Central memory CD8-positive, alpha-beta T cell (primary cell): ENCODE measurements around the gene RPL18.
"Not testable (repeated sequence)": the region's sequence is repeated elsewhere in the genome, so short reads cannot be mapped to it uniquely, and the experiment has no call there.

Experiments
- ATAC-seq: fragments of 150-1000 bp; cut with Tn5 transposase; replicated peaks from 2 replicates; pipeline ENCODE4 v1.10.0; 2022; ENCODE audit warnings: mild to moderate bottlenecking, moderate FRiP score, moderate number of reproducible peaks; ENCODE audit not compliant: poor library complexity, severe bottlenecking; ENCODE audit errors: extremely low read depth
- DNase-seq, 2 donors: peaks; one replicate each; pipeline ENCODE4 v3.0.0; 2021; ENCODE audit warnings: low spot score in 2 of 2
- H3K27ac Mint-ChIP-seq: one replicate; pipeline ENCODE4 v1.8.0; 2022; ENCODE audit warnings: low read depth, mild to moderate bottlenecking, moderate library complexity, mixed read lengths
- H3K27me3 Mint-ChIP-seq: one replicate; pipeline ENCODE4 v1.8.0; 2022; ENCODE audit warnings: mixed read lengths
- H3K36me3 Mint-ChIP-seq: one replicate; pipeline ENCODE4 v1.8.0; 2022; ENCODE audit warnings: mild to moderate bottlenecking, moderate library complexity, mixed read lengths; ENCODE audit not compliant: insufficient read depth
- H3K4me1 Mint-ChIP-seq: one replicate; pipeline ENCODE4 v1.8.0; 2022; ENCODE audit warnings: mixed read lengths
- H3K4me3 Mint-ChIP-seq: one replicate; pipeline ENCODE4 v1.8.0; 2022; ENCODE audit warnings: mild to moderate bottlenecking, moderate library complexity, mixed read lengths
- H3K9me3 Mint-ChIP-seq: one replicate; pipeline ENCODE4 v1.8.0; 2022; ENCODE audit warnings: mixed read lengths

Gene RPL18

DNA sequence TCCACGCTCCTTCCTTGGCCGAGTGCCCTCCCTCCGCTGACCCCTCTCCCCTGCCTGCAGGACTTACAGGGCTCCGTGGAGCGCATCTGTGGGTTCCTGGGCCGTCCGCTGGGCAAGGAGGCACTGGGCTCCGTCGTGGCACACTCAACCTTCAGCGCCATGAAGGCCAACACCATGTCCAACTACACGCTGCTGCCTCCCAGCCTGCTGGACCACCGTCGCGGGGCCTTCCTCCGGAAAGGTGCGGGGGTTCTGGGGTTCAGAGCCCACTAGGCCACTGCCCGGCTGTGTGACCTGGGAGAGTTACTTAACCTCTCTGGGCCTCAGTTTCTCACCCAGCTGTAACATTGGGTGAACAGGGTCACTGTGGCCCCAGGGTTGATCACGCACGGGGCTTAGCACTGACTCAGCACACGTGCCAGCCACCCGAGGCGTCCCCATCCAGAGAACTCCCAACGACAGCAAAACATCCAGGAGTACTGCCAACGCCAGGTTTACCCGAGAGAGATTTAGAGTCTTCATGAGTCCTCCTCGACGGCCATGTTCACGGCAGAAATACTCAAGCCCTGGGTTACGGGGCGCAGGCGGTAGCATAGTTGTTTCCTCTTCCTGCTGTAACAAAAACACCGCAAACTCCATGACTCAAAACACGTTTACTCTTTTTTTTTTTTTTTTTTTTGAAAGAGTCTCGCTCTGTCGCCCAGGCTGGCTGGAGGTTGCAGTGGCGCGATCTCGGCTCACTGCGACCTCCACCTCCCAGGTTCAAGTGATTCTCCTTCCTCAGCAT lies 22.1 kb downstream of the RPL18 start:
- H3K36me3 Mint-ChIP-seq = peaks cover 4% of the 10 kb centered on the region
- H3K27me3 Mint-ChIP-seq = peaks cover 9% of the 10 kb centered on the region
- DNase-seq (no peak), ATAC-seq (peak; percentile 89)
- H3K4me1 Mint-ChIP-seq = peaks cover 15% of the 10 kb centered on the region
- H3K27ac Mint-ChIP-seq = peak overlapping the region; percentile 57
- H3K4me3 Mint-ChIP-seq = peak overlapping the region; percentile 57
- no peaks in the 10 kb centered on the region for H3K9me3 Mint-ChIP-seq

- peak overlapping the region; percentile 0 for H3K27ac Mint-ChIP-seq
- ATAC-seq = no peak
- H3K36me3 Mint-ChIP-seq = peaks cover 4% of the 10 kb centered on the region
- no peaks in the 10 kb centered on the region for H3K9me3 Mint-ChIP-seq
- no peak for DNase-seq
- peak overlapping the region; percentile 1 for H3K4me3 Mint-ChIP-seq
- peaks cover 9% of the 10 kb centered on the region for H3K27me3 Mint-ChIP-seq
- peaks cover 15% of the 10 kb centered on the region for H3K4me1 Mint-ChIP-seq
Measured at GRCh38 chr19:48596237-48596636, 22.7 kb downstream of the RPL18 start.

DNA sequence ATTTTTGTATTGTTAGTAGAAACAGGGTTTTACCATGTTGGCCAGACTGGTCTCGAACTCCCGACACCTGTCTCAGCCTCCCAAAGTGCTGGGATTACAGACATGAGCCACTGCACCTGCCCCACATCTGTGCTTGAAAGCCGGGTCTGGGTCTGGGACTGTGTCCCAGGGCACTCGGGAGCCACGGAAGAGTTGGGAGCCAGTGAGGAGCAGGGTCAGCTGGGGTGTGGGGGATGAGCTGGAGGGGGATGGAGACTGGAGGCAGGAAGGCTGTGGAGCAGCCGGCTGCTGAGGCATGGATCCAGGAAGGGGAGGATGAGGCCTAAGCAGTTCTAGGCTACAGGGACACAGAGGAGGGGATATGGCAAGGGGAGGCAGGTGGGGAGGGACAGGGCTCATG lies 23.1 kb downstream of the RPL18 start:
- H3K4me1 Mint-ChIP-seq = peaks cover 15% of the 10 kb centered on the region
- peak overlapping the region; percentile 0 for H3K27ac Mint-ChIP-seq
- H3K9me3 Mint-ChIP-seq = no peaks in the 10 kb centered on the region
- peaks cover 4% of the 10 kb centered on the region for H3K36me3 Mint-ChIP-seq
- ATAC-seq = no peak
- no peak for DNase-seq
- H3K27me3 Mint-ChIP-seq = peaks cover 9% of the 10 kb centered on the region
- peak overlapping the region; percentile 1 for H3K4me3 Mint-ChIP-seq

DNA sequence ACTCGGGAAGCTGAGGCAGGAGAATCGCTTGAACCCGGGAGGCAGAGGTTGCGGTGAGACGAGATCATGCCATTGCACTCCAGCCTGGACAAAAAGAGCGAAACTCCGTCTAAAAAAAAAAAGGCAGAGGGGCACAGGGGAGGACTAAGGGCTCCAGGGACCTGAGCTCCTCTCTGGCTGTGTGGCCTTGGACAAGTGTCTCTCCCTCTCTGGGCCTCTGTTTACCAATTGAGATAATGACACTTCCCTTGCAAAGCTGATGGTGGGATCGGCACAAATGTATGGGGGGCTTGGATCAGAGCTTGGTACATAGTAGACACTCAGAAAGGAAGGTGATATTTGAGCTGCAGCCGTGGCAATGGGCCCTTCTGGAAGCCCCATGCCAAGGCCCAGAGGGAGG lies 23.8 kb downstream of the RPL18 start:
- Mint-ChIP-seq H3K9me3 (no peaks in the 10 kb centered on the region), H3K4me1 (peaks cover 15% of the 10 kb centered on the region), H3K27ac (peak overlapping the region; percentile 0), H3K27me3 (peaks cover 9% of the 10 kb centered on the region), H3K4me3 (peak overlapping the region; percentile 1), H3K36me3 (peaks cover 4% of the 10 kb centered on the region)
- ATAC-seq = no peak
- no peak for DNase-seq

- DNase-seq = no peak
- no peaks in the 10 kb centered on the region for H3K27me3 Mint-ChIP-seq
- H3K9me3 Mint-ChIP-seq = no peaks in the 10 kb centered on the region
- H3K36me3 Mint-ChIP-seq = peaks cover 4% of the 10 kb centered on the region
- ATAC-seq = no peak
- H3K4me1 Mint-ChIP-seq = peaks cover 24% of the 10 kb centered on the region
- H3K27ac Mint-ChIP-seq = no peak overlapping the region
- no peak overlapping the region for H3K4me3 Mint-ChIP-seq
Measured at GRCh38 chr19:48591021-48591420, 28.0 kb downstream of the RPL18 start.

GRCh38 chr19:48588670-48589401 lies 30.1 kb downstream of the RPL18 start:
- Mint-ChIP-seq H3K27me3 (peaks cover 8% of the 10 kb centered on the region), H3K4me1 (peaks cover 26% of the 10 kb centered on the region), H3K9me3 (no peaks in the 10 kb centered on the region), H3K36me3 (peaks cover 3% of the 10 kb centered on the region), H3K27ac (peak overlapping the region; percentile 49), H3K4me3 (peak overlapping the region; percentile 78)
- ATAC-seq (peak; percentile 83), DNase-seq (peak; percentile 77 to 91)

DNA sequence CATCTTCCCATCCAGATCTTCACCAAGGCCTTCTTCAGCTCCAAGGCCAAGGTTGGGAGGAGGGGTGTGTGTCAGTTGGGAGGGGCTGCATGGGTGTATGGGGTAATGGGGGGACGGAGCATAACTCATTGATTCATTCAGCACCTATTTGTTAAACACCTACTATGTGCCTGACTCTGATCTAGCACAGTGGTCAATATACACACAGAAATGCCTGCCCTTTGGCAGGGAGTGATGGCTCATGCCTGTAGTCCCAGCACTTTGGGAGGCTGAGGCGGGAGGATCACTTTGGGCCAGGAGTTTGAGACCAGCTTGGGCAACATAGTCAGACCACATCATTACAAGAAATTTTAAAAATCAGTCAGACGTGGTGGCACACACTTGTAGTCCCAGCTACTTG lies 31.6 kb downstream of the RPL18 start:
- peaks cover 19% of the 10 kb centered on the region for H3K4me1 Mint-ChIP-seq
- no peak for ATAC-seq

DNA sequence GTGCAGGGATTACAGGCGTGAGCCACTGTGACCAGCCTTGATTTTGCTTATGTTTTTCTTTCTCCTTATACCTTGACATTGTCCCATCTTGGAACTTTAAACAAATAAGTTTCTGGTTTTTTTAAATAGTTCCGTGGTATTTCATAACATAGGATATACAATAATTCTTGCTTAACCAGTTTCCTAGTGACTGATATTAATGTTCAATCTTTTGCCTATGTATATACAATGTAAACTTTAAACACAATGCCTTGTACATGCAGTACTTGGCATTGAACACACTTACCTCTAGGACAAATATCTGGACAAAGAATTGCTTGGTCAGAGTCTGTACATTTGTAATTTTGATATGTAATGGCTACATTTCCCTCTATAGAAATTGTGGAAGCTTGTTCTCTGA lies 36.8 kb downstream of the RPL18 start:
- peaks cover 8% of the 10 kb centered on the region for H3K4me1 Mint-ChIP-seq
- no peak for DNase-seq
- no peak overlapping the region for H3K4me3 Mint-ChIP-seq
- no peaks in the 10 kb centered on the region for H3K36me3 Mint-ChIP-seq
- no peak overlapping the region for H3K27ac Mint-ChIP-seq
- ATAC-seq = no peak
- no peaks in the 10 kb centered on the region for H3K9me3 Mint-ChIP-seq
- peaks cover 8% of the 10 kb centered on the region for H3K27me3 Mint-ChIP-seq

More for the DNA sequence above, 31.6 kb downstream of the RPL18 start:
- peaks cover 3% of the 10 kb centered on the region for H3K36me3 Mint-ChIP-seq
- DNase-seq = no peak
- H3K27ac Mint-ChIP-seq = no peak overlapping the region
- peaks cover 8% of the 10 kb centered on the region for H3K27me3 Mint-ChIP-seq
- no peaks in the 10 kb centered on the region for H3K9me3 Mint-ChIP-seq
- no peak overlapping the region for H3K4me3 Mint-ChIP-seq

DNA sequence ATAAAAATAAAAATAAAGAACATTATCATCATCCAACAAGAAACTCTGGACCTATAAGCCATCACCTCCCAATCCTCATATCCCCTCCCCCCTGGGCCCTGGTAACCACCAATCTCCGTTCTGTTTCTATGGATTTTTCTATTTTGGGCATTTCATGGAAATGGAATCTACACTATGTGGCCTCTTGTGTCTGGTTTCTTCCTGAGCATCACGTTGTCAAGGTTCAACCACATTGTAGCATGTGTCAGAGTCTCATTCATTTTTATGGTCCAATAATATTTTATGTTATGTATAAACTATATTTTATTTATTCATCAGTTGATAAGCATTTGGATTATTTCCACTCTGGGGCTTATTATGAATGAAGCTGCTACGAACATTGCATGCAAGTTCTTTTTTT lies 40.1 kb downstream of the RPL18 start:
- H3K4me1 Mint-ChIP-seq = peaks cover under 1% of the 10 kb centered on the region
- no peak for DNase-seq
- H3K9me3 Mint-ChIP-seq = no peaks in the 10 kb centered on the region
- no peaks in the 10 kb centered on the region for H3K36me3 Mint-ChIP-seq
- H3K27ac Mint-ChIP-seq = no peak overlapping the region
- ATAC-seq = no peak
- H3K4me3 Mint-ChIP-seq = no peak overlapping the region
- H3K27me3 Mint-ChIP-seq = peaks cover under 1% of the 10 kb centered on the region

GRCh38 chr19:48577908-48578307 lies 41.1 kb downstream of the RPL18 start:
- not testable (repeated sequence) for DNase-seq, ATAC-seq, H3K9me3 Mint-ChIP-seq, H3K27me3 Mint-ChIP-seq, H3K4me1 Mint-ChIP-seq, H3K27ac Mint-ChIP-seq, H3K4me3 Mint-ChIP-seq, H3K36me3 Mint-ChIP-seq

DNA sequence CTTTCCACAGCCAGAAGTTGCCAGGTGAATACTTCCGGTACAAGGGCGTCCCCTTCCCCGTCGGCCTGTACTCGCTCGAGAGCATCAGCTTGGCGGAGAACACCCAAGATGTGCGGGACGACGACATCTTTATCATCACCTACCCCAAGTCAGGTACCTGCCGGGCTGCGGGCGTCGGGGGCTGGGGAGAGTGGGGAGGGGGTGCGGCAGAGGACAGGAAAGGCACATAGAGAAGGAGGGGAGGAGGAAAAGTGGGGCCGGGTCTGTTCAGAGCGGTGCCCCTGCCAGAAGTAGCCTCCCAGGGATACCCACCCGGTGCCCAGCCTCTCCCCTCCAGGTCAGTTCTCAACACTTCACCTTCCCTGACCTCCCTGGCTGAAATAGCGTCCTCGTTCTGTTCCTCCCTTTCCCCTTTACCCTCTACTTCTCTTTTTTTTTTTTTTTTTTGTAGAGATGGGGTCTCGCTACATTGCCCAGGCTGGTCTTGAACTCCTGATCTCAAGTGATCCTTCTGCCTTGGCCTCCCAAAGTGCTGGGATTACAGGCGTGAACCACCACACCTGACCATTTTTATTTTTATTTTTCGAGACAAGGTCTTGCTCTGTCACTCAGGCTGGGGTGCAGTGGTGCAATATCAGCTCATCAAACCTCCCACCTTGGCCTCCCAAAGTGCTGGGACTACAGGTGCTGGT lies 42.9 kb downstream of the RPL18 start:
- Mint-ChIP-seq H3K4me1 (no peaks in the 10 kb centered on the region), H3K9me3 (no peaks in the 10 kb centered on the region), H3K4me3 (no peak overlapping the region), H3K36me3 (no peaks in the 10 kb centered on the region), H3K27ac (no peak overlapping the region), H3K27me3 (no peaks in the 10 kb centered on the region)
- DNase-seq = no peak
- no peak for ATAC-seq

- no peaks in the 10 kb centered on the region for H3K36me3 Mint-ChIP-seq
- DNase-seq = no peak
- no peak overlapping the region for H3K27ac Mint-ChIP-seq
- H3K4me1 Mint-ChIP-seq = no peaks in the 10 kb centered on the region
- H3K27me3 Mint-ChIP-seq = peaks cover 5% of the 10 kb centered on the region
- ATAC-seq = no peak
- H3K4me3 Mint-ChIP-seq = no peak overlapping the region
- no peaks in the 10 kb centered on the region for H3K9me3 Mint-ChIP-seq
Measured at GRCh38 chr19:48573163-48573505, 45.8 kb downstream of the RPL18 start.
